ENCODE measurements around the gene SLCO4C1.

The SLCO4C1 gene

DNA sequence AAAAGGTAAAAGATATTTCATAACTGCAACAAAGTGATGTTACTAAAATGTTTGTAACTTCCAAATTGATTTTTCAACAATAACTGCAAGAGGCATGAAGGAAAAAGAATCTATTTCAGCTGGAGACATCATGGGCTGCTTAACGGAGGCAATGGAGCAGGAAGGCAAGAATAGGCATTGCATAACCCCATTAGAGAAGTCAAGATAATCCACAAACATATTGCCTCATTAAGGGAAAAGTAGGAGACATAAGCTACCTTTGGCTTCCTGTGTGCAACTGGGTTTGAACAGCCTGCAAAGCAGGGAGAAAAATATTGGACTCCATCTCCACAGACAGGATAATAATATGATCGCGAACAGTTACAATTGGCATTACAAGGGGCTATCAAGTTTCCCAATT, 46.7 kb downstream of the SLCO4C1 start:
- TF ChIP-seq, protein P1, sequence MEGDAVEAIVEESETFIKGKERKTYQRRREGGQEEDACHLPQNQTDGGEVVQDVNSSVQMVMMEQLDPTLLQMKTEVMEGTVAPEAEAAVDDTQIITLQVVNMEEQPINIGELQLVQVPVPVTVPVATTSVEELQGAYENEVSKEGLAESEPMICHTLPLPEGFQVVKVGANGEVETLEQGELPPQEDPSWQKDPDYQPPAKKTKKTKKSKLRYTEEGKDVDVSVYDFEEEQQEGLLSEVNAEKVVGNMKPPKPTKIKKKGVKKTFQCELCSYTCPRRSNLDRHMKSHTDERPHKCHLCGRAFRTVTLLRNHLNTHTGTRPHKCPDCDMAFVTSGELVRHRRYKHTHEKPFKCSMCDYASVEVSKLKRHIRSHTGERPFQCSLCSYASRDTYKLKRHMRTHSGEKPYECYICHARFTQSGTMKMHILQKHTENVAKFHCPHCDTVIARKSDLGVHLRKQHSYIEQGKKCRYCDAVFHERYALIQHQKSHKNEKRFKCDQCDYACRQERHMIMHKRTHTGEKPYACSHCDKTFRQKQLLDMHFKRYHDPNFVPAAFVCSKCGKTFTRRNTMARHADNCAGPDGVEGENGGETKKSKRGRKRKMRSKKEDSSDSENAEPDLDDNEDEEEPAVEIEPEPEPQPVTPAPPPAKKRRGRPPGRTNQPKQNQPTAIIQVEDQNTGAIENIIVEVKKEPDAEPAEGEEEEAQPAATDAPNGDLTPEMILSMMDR (IDR thresholded peaks at IDR 0.05): no peak

DNA sequence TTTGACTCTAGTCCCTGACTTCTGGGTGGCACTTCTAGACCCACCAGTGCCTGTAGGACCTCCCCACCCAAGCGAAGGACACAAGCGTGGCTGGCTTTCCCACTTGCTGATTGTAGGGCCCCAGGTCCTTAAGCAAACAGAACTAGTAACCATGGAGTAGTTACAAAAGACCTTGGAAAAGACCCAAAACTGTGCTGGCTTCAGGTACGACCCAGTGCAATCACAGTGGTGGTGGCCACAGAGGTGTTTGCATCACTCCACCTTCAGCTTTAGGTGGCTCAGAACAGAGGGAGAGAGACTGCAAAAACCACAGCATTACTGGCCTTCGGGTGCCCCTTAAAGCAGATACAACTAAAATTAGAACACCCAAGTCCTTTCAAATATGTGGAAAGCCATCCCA, 52.9 kb downstream of the SLCO4C1 start:
- TF ChIP-seq, protein P1 (IDR thresholded peaks at IDR 0.05): no peak

DNA sequence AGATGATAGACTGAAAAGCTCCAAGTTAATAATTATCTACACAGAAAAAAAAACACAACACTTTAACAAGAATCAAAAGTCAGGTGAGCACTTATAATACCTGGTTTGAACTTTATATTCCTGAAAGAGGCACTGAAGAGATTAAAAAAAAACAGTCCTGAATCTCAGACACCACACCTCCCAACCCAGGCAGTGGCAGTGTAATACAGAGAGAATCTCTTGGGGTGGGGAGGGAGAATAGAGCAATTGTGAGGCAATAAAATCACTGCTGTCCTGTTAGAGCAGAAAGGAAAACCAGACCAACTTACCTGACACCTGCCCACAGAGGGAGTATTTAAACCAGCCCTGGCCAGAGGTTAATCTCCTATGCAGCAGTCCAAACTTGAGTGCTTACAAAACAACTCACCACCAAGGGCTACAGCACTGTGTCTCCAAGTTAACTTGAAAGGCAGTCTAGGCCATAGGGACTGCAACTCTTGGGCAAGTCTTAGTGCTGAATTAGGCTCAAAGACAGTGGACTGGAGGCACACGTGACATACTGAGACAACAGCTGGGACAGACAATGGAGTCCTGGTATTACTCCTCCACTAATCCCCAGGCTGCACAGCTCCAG, 54.2 kb downstream of the SLCO4C1 start:
- TF ChIP-seq, protein P1 (IDR thresholded peaks at IDR 0.05): no peak

DNA sequence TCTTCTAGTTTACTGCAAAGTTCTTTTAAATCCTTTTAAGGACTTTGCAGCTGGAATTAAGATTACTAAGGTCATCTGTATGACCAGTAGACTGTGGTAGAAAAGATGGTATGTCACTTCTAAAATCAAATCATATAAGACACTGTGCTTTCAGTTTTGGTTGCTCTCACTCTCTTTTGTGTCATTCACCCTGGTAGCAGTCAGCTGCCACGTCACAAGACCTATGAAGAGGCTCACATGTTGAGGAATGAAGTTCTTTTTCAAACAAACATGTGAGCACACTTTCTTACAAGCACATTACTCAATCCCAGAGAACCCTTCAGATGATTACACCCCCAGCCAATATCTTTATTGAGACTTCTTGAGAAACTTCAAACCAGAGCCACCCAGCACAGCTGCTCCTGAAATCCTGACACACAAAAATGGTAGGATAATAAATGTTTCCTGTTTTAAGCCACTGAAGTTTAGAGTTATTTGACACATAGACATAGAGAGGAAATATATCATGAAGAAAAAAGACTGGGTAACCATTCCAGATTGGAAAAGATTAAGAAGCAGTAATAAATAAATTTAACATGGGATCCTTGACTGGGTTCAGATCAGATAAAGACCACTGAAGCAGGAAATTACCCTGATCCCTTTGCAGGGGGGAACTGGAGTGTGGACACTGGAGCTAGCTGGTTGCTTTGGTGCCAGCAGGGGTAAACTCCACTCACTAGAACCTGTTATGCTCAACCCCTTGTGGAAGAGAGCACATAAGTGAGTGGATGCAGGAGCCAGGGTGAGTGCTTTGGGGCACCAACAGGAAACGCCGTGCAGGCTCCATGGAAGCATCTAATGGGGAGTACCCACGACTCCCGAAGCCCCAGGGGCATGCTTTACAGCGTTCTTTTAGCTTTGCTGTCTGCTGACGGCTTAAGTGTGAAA, 64.1 kb downstream of the SLCO4C1 start:
- TF ChIP-seq, protein P1 (IDR thresholded peaks at IDR 0.05): no peak

DNA sequence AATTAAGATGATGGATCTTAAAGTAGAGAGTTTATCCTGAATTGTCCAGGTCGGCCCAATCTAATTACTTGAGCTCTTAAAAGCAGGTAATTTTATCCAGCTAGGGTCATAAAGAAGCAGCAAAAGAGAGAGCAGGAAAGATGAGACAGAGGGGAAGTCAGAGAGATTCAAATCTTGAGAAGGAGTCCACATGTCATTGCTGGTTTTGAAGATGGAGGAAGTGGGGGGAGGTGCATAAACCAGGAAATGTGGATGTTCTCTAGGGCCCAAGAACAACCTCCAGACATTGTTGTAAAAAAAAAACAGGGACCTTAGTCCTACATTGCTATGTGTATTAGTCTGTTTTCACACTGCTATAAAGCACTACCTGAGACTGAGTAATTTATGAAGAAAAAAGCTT, 66.4 kb downstream of the SLCO4C1 start:
- TF ChIP-seq, protein P1 (IDR thresholded peaks at IDR 0.05): no peak

DNA sequence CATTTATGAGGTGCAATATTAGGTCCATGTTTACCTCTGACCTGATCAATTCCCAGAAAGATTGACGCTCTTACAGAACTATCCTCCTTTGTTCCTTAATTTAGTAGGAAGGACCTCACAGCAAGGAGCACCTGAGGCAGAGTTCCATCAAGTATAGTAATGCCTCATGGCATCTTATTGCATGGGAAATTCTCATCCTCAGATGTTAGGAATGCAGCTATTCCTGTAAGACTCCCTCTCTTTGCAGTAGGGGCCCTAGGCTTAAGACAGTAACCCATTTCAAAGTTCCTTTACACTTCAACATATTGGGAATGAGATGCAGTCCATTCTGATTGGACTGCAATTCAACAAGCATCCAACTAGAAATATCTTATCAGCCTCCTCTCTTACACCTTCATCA, 69.8 kb downstream of the SLCO4C1 start:
- TF ChIP-seq, protein P1 (IDR thresholded peaks at IDR 0.05): no peak

DNA sequence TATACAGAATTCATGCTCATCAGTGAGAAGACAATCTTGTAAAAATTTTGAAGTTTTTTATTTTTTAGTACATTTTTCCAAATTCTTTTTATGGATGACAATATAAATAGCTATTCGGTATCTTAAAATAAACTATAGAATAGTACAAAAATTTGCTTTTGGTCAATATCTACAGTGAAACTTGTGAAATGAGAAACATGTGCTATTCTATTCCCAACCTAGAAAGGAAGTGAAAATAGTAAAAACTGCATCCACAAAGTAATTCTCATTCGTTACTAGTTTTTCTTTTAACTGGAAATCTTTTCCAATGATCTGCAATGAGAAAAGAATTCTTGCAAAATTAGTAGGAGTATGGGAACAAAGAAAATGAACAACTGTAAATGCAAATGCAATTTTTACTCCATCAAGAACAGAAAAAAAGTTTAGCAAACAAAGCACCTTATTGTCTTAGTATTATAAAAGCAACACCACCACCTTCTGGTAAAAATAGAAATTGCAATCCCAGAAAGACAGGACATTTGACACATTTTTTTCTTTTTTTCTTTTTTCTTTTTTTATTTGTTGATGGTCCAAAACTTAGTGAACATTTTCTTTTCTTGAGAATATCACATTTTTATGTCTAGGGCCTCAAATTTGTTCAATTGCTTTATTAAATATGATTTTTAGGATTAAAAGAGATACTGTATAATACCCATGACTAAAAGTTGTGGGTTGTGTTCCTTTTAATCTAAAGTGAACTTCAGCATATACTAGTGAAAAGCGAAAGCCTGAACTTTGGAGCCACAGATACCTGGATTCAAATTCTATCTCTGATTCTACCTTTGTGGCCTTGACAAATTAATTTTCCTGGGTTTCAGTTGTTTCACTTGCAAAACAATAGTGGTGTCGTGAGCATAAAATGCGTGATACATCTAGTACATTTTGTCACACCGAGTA, 72.3 kb downstream of the SLCO4C1 start:
- TF ChIP-seq, protein P1 (IDR thresholded peaks at IDR 0.05): peak; percentile 84

All from LNCAP (cell line).